GM10847 (cell line): ENCODE data around the gene POU2F3.

Experiments
- POLR2A ChIP-seq: IDR thresholded peaks from 2 replicates; pipeline ENCODE4 v1.6.1; 2011; ENCODE audit not compliant: insufficient read length; ENCODE audit errors: extremely low read depth

POU2F3 gene

GRCh38 chr11:120205596-120206161 is 34.3 kb upstream of the POU2F3 start:
- no peak for TF ChIP-seq POLR2A

GRCh38 chr11:120207512-120207911 is 32.4 kb upstream of the POU2F3 start:
- no peak for TF ChIP-seq POLR2A

- no peak for TF ChIP-seq POLR2A
These were observed 31.9 kb upstream of the POU2F3 start for GRCh38 chr11:120208001-120208441.

GRCh38 chr11:120208777-120209176 is 31.2 kb upstream of the POU2F3 start:
- TF ChIP-seq POLR2A, result no peak

- TF ChIP-seq POLR2A, result no peak
These were observed 30.0 kb upstream of the POU2F3 start for GRCh38 chr11:120209746-120210625.

GRCh38 chr11:120210626-120211521 is 29.1 kb upstream of the POU2F3 start, which contains the start of gene OAF:
Gene OAF, plus strand, starts transcription at chr11:120211032. Its CDS starts 248 bp downstream, at chr11:120211280.
- TF ChIP-seq POLR2A, result no peak

GRCh38 chr11:120211522-120212258 is 28.2 kb upstream of the POU2F3 start:
- TF ChIP-seq POLR2A, result no peak

- no peak for TF ChIP-seq POLR2A
These were observed 27.6 kb upstream of the POU2F3 start for GRCh38 chr11:120212259-120212878.

GRCh38 chr11:120212926-120213325 is 27.0 kb upstream of the POU2F3 start:
- no peak for TF ChIP-seq POLR2A

GRCh38 chr11:120214581-120214980 is 25.4 kb upstream of the POU2F3 start:
- no peak for TF ChIP-seq POLR2A

- TF ChIP-seq POLR2A, result no peak
These were observed 24.3 kb upstream of the POU2F3 start for GRCh38 chr11:120215634-120216033.

- TF ChIP-seq POLR2A, result no peak
These were observed 23.4 kb upstream of the POU2F3 start for GRCh38 chr11:120216426-120217102.

GRCh38 chr11:120217526-120217925 is 22.4 kb upstream of the POU2F3 start:
- TF ChIP-seq POLR2A, result no peak

- TF ChIP-seq POLR2A, result no peak
These were observed 21.8 kb upstream of the POU2F3 start for GRCh38 chr11:120217941-120218694.

- no peak for TF ChIP-seq POLR2A
These were observed 21.3 kb upstream of the POU2F3 start for GRCh38 chr11:120218695-120219033.
